ENCODE data around the gene CYP3A4.

Gene CYP3A4

DNA sequence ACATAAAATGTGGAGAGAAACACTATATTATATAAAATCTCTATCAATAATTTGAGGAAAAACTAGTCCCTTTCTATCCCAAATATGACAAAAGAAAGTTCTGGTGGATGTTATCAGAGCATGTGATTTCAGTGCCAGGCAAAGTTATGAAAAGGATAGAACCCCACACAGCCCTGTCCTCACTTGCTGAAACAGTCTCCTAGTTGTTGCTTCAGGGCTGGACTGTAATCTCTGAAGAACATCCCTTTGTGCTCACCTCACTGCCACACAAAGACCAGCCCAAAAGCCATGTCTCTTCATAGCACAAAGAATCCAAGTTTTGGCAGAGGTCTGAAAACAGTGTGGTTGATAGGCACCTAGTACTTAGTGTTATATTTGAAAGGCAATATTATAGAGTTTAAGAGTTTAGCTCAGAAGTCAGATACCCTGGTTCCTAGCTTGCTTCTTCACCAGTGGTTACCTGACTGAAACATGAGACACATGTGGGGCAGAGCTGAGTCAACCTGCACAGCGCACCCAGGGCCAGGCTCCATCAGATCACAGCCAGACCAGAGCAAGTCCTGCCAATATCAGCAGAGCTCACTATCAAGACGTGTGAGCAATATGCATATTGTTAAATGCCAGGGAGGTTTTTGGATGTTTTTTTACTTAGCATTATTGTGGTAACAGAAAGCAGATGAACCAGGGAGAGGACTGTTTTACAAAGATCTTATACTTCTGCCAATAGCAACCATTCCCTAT, 74.0 kb downstream of the CYP3A4 start:
- TF ChIP-seq, protein P1, sequence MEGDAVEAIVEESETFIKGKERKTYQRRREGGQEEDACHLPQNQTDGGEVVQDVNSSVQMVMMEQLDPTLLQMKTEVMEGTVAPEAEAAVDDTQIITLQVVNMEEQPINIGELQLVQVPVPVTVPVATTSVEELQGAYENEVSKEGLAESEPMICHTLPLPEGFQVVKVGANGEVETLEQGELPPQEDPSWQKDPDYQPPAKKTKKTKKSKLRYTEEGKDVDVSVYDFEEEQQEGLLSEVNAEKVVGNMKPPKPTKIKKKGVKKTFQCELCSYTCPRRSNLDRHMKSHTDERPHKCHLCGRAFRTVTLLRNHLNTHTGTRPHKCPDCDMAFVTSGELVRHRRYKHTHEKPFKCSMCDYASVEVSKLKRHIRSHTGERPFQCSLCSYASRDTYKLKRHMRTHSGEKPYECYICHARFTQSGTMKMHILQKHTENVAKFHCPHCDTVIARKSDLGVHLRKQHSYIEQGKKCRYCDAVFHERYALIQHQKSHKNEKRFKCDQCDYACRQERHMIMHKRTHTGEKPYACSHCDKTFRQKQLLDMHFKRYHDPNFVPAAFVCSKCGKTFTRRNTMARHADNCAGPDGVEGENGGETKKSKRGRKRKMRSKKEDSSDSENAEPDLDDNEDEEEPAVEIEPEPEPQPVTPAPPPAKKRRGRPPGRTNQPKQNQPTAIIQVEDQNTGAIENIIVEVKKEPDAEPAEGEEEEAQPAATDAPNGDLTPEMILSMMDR (IDR thresholded peaks at IDR 0.05; ENCODE audit: borderline replicate concordance, insufficient read depth, low read depth, low read length): no peak
- H3K4me3 ChIP-seq (ENCODE audit: low read depth, low read length): no peak overlapping the region

DNA sequence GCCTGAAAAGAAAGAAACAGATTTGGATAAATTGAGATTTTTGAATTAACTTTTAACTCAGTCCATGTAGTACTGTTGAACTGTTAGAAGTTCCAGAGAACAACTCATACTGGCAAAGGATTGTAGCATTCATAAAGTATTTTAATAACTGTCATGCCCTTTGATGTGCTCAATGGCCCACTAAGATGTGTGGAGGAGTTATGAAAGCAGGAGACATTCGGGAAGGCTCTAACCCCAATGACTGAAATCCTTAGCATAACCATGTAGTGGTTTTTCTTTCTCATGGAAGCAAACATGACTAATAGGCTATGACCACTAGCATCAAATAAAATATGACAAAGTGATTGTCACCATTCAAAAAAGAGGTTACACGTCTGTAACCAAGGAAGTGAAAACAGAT, 74.7 kb downstream of the CYP3A4 start:
- TF ChIP-seq, protein P1 (IDR thresholded peaks at IDR 0.05; ENCODE audit: borderline replicate concordance, insufficient read depth, low read depth, low read length): no peak
- no peak overlapping the region for H3K4me3 ChIP-seq (ENCODE audit: low read depth, low read length)

DNA sequence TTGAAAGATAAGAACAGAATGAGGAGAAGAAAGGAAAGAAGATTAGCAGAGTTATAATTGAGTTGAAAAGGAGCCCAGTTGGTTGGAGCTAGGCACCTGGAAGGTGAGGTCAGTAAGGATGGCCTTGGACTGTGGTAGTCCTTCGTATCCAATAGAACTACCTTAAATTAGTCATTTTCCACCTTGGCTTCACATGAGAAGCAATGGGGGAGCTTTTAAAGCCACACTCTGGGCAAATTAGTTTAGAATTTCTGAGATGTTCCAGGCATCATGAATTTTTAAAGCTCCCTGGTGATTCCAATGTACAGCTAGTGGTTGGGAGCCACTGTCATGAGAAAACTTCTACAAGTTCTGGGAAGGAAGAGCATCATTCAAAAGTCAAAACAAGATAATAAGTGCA, 76.9 kb downstream of the CYP3A4 start:
- TF ChIP-seq, protein P1 (IDR thresholded peaks at IDR 0.05; ENCODE audit: borderline replicate concordance, insufficient read depth, low read depth, low read length): no peak
- H3K4me3 ChIP-seq (ENCODE audit: low read depth, low read length): no peak overlapping the region
